ENCODE data around the gene DBT. TPM values are rescaled to one million over a fixed set of nuclear protein-coding genes. Genes with fewer than 3 reads are reported as not detected.

Gene DBT
- polyA plus RNA-seq, 1 donor from 2014 or later, result 9.0 TPM

- no peak overlapping the region for H3K4me3 ChIP-seq (ENCODE audit: low read length)
- H3K9me3 ChIP-seq (ENCODE audit: low read length), result no peaks in the 10 kb centered on the region
- H3K27me3 ChIP-seq (ENCODE audit: insufficient read depth, low read depth, low read length), result no peaks in the 10 kb centered on the region
- H4K20me1 ChIP-seq (ENCODE audit: insufficient read depth), result no peaks in the 10 kb centered on the region
- H3K9ac ChIP-seq (ENCODE audit: low read length), result no peak overlapping the region
- H3K36me3 ChIP-seq (ENCODE audit: insufficient read depth, low read length), result no peaks in the 10 kb centered on the region
- H3K79me2 ChIP-seq (replicated peaks; ENCODE audit: insufficient read depth, low read length), result no peaks in the 10 kb centered on the region
- no peak overlapping the region for H3K4me2 ChIP-seq (ENCODE audit: low read length)
- H3K27ac ChIP-seq (ENCODE audit: low read length), result no peak overlapping the region
- H3F3A ChIP-seq (ENCODE audit: insufficient read depth, low read length, poor library complexity, severe bottlenecking), result no peaks in the 10 kb centered on the region
- no peak for TF ChIP-seq EZH2 (IDR thresholded peaks at IDR 0.05; ENCODE audit: borderline replicate concordance, insufficient read depth, low read length, poor library complexity, severe bottlenecking)
- TF ChIP-seq TAF1 (IDR thresholded peaks at IDR 0.05; ENCODE audit: low read depth), result no peak
- no peak for TF ChIP-seq POLR2AphosphoS5 (IDR thresholded peaks at IDR 0.05)
- no peak for TF ChIP-seq REST (IDR thresholded peaks at IDR 0.05; ENCODE audit: borderline replicate concordance)
- no peak for TF ChIP-seq RAD21 (conservative IDR thresholded peaks at IDR 0.05)
- no peak for TF ChIP-seq CTCF (IDR thresholded peaks at IDR 0.05; ENCODE audit: poor library complexity, severe bottlenecking)
- TF ChIP-seq EP300 (conservative IDR thresholded peaks at IDR 0.05; ENCODE audit: poor library complexity, severe bottlenecking), result no peak
- TF ChIP-seq MXI1 (conservative IDR thresholded peaks at IDR 0.05; ENCODE audit: poor library complexity, severe bottlenecking), result no peak
- no peak for TF ChIP-seq SMC3 (conservative IDR thresholded peaks at IDR 0.05; ENCODE audit: poor library complexity)
- H2AFZ ChIP-seq (ENCODE audit: low read depth, low read length), result no peak overlapping the region
- no peaks in the 10 kb centered on the region for H3K9me2 ChIP-seq (ENCODE audit: insufficient read depth, low read length)
These were observed 61.0 kb downstream of the DBT start for GRCh38 chr1:100188617-100189016.

- TF ChIP-seq MXI1 (conservative IDR thresholded peaks at IDR 0.05; ENCODE audit: poor library complexity, severe bottlenecking), result no peak
- no peak for TF ChIP-seq TAF1 (IDR thresholded peaks at IDR 0.05; ENCODE audit: low read depth)
- TF ChIP-seq POLR2AphosphoS5 (IDR thresholded peaks at IDR 0.05), result no peak
- no peak for TF ChIP-seq EP300 (conservative IDR thresholded peaks at IDR 0.05; ENCODE audit: poor library complexity, severe bottlenecking)
- TF ChIP-seq REST (IDR thresholded peaks at IDR 0.05; ENCODE audit: borderline replicate concordance), result no peak
- no peak for TF ChIP-seq SMC3 (conservative IDR thresholded peaks at IDR 0.05; ENCODE audit: poor library complexity)
- TF ChIP-seq RAD21 (conservative IDR thresholded peaks at IDR 0.05), result no peak
- no peak for TF ChIP-seq EZH2 (IDR thresholded peaks at IDR 0.05; ENCODE audit: borderline replicate concordance, insufficient read depth, low read length, poor library complexity, severe bottlenecking)
- TF ChIP-seq CTCF (IDR thresholded peaks at IDR 0.05; ENCODE audit: poor library complexity, severe bottlenecking), result no peak
- no peaks in the 10 kb centered on the region for H3K27me3 ChIP-seq (ENCODE audit: insufficient read depth, low read depth, low read length)
- no peak overlapping the region for H3K4me2 ChIP-seq (ENCODE audit: low read length)
- no peaks in the 10 kb centered on the region for H3F3A ChIP-seq (ENCODE audit: insufficient read depth, low read length, poor library complexity, severe bottlenecking)
- H3K36me3 ChIP-seq (ENCODE audit: insufficient read depth, low read length), result no peaks in the 10 kb centered on the region
- H3K4me3 ChIP-seq (ENCODE audit: low read length), result no peak overlapping the region
- no peaks in the 10 kb centered on the region for H3K9me3 ChIP-seq (ENCODE audit: low read length)
- H3K27ac ChIP-seq (ENCODE audit: low read length), result no peak overlapping the region
- H4K20me1 ChIP-seq (ENCODE audit: insufficient read depth), result no peaks in the 10 kb centered on the region
- no peak overlapping the region for H3K9ac ChIP-seq (ENCODE audit: low read length)
- no peaks in the 10 kb centered on the region for H3K79me2 ChIP-seq (replicated peaks; ENCODE audit: insufficient read depth, low read length)
- H2AFZ ChIP-seq (ENCODE audit: low read depth, low read length), result no peak overlapping the region
- no peaks in the 10 kb centered on the region for H3K9me2 ChIP-seq (ENCODE audit: insufficient read depth, low read length)
These were observed 61.7 kb downstream of the DBT start for GRCh38 chr1:100187912-100188311.
